ENCODE measurements around the gene MAPKAPK5. TPM values are rescaled to one million over a fixed set of nuclear protein-coding genes. Genes with fewer than 3 reads are reported as not detected.
"Not testable (repeated sequence)": the region's sequence is repeated elsewhere in the genome, so short reads cannot be mapped to it uniquely, and the experiment has no call there.

MAPKAPK5 gene
- total RNA-seq, 1 donor from 2014 or later: 39.4 TPM

GRCh38 chr12:111803851-111804250 lies 38.2 kb upstream of the MAPKAPK5 start:
- Histone ChIP-seq H3K36me3 (peaks cover 100% of the 10 kb centered on the region), H3K4me1 (no peaks in the 10 kb centered on the region), H3K27ac (no peak overlapping the region), H3K9me3 (no peaks in the 10 kb centered on the region), H3K4me3 (no peak overlapping the region), H3K27me3 (ENCODE audit: low read depth) (no peaks in the 10 kb centered on the region)
- DNase-seq (peak; percentile 32), ATAC-seq (no peak)
- no peak for TF ChIP-seq CTCF (IDR thresholded peaks at IDR 0.05)
- intact Hi-C loops (cut with DNase I): no loop called here

- no peak for TF ChIP-seq CTCF (IDR thresholded peaks at IDR 0.05)
- DNase-seq (no peak), ATAC-seq (no peak)
- no peaks in the 10 kb centered on the region for H3K27me3 ChIP-seq (ENCODE audit: low read depth)
- H3K27ac ChIP-seq: no peak overlapping the region
- no peaks in the 10 kb centered on the region for H3K9me3 ChIP-seq
- H3K4me1 ChIP-seq: no peaks in the 10 kb centered on the region
- intact Hi-C loops (cut with DNase I): loop anchor here (5.0 kb wide), 1 partner anchor 54 kb away; no protein-coding TSS in a partner anchor
- no peak overlapping the region for H3K4me3 ChIP-seq
- peaks cover 100% of the 10 kb centered on the region for H3K36me3 ChIP-seq
These were observed 35.7 kb upstream of the MAPKAPK5 start for GRCh38 chr12:111806304-111806703.

DNA sequence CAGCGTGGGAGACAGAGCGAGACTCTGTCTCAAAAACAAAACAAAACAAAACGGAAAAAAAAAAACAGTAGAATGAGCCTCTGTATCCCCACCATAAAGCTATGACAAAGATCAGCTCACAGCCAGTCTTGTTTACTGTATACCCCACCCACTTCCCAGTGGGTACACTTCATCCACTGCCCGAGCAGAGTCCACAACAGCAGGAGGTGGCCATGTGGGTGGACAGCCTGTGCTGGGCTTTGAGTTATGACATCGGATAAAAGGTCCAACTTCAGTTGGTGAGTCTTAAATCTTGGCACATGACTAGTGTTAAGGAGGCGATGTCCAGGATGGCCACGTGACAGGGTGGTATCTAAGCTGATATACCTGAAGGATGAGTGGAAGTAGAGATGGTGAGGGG lies 34.8 kb upstream of the MAPKAPK5 start:
- Histone ChIP-seq H3K9me3 (no peaks in the 10 kb centered on the region), H3K27me3 (ENCODE audit: low read depth) (no peaks in the 10 kb centered on the region), H3K4me1 (no peaks in the 10 kb centered on the region), H3K4me3 (no peak overlapping the region), H3K36me3 (peaks cover 100% of the 10 kb centered on the region), H3K27ac (no peak overlapping the region)
- intact Hi-C loops (cut with DNase I): loop anchor here (5.0 kb wide), 1 partner anchor 55 kb away; no protein-coding TSS in a partner anchor
- DNase-seq (peak; percentile 16), ATAC-seq (peak in 1 of 2 donors; percentile 37)
- no peak for TF ChIP-seq CTCF (IDR thresholded peaks at IDR 0.05)

- peak; percentile 92 to 96 for ATAC-seq
- peak overlapping the region; percentile 18 for H3K27ac ChIP-seq
- no peaks in the 10 kb centered on the region for H3K9me3 ChIP-seq
- no peaks in the 10 kb centered on the region for H3K27me3 ChIP-seq (ENCODE audit: low read depth)
- TF ChIP-seq CTCF (IDR thresholded peaks at IDR 0.05): peak; percentile 81
- H3K4me1 ChIP-seq: no peaks in the 10 kb centered on the region
- intact Hi-C loops (cut with DNase I): no loop called here
- no peak overlapping the region for H3K4me3 ChIP-seq
- peak; percentile 82 for DNase-seq
- H3K36me3 ChIP-seq: peaks cover 46% of the 10 kb centered on the region
These were observed 28.9 kb upstream of the MAPKAPK5 start for GRCh38 chr12:111812881-111813741.

GRCh38 chr12:111816065-111816615 lies 25.9 kb upstream of the MAPKAPK5 start:
- Histone ChIP-seq H3K36me3 (peaks cover 16% of the 10 kb centered on the region), H3K4me3 (no peak overlapping the region), H3K27ac (peak overlapping the region; percentile 37), H3K4me1 (no peaks in the 10 kb centered on the region), H3K9me3 (no peaks in the 10 kb centered on the region), H3K27me3 (ENCODE audit: low read depth) (no peaks in the 10 kb centered on the region)
- intact Hi-C loops (cut with DNase I): no loop called here
- no peak for ATAC-seq
- TF ChIP-seq CTCF (IDR thresholded peaks at IDR 0.05): no peak
- DNase-seq: no peak

DNA sequence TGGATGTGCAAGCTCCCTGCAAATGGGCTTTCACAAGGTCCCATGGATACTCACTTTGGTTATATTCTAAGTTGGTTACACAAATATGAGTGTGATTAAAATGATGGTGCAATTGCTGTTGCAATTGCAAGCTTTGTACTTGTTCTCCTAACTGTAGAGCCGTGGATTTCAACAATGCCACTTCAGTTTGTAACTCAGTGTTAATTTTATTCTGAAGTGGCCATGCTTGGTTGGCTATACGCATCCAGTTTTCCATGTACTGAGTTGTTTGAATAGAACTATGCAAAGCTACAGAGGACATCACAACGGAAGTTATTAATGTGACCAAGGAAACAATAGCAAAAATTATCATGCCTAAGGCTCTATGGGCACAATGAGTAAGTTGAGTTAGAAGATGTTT lies 25.1 kb upstream of the MAPKAPK5 start:
- peak; percentile 46 to 62 for ATAC-seq
- H3K4me3 ChIP-seq; H3K4me1 ChIP-seq; DNase-seq; intact Hi-C loops (cut with DNase I); H3K36me3 ChIP-seq; H3K9me3 ChIP-seq; H3K27me3 ChIP-seq (ENCODE audit: low read depth): not testable (repeated sequence)
- H3K27ac ChIP-seq: peak overlapping the region; percentile 50
